GM12878 (cell line): Measurements from ENCODE around the gene SCD5. TPM values are rescaled to one million over a fixed set of nuclear protein-coding genes. Genes with fewer than 3 reads are reported as not detected.

Experiments used
- ATAC-seq: fragments of 200-7000 bp; cut with Tn5 transposase; 3 replicates; pipeline ENCODE4 v1.9.1; 2020; ENCODE audit warnings: mild to moderate bottlenecking, moderate library complexity
- BruUV-seq: library from RNA; stranded (reverse); fragments of 400-500 nt; replicated peaks from 2 replicates; lab custom pipeline; 2021; lab: Mats Ljungman, UMichigan
- CTCF ChIA-PET: fragments of 300-600 bp; sonication (Branson Sonifier 250); formaldehyde crosslinking; extraction: SDS; loops from one replicate; lab custom pipeline; 2021; ENCODE audit warnings: inconsistent platforms; lab: Yijun Ruan, JAX
- POLR2A ChIA-PET: fragments of 350-600 bp; formaldehyde crosslinking; extraction: SDS; loops from one replicate; lab custom pipeline; 2021; ENCODE audit warnings: inconsistent platforms; lab: Charles Lee
- RAD21 ChIA-PET: fragments of 300-600 bp; sonication (Branson Sonifier 250); formaldehyde crosslinking; loops from one replicate; lab custom pipeline; 2023; ENCODE audit warnings: antibody characterized with exemption; ENCODE audit not compliant: unreplicated experiment; lab: Charles Lee
- SMC1A ChIA-PET: fragments of 300-600 bp; sonication (Branson Sonifier 250); formaldehyde crosslinking; loops from one replicate; lab custom pipeline; 2023; ENCODE audit not compliant: unreplicated experiment, uncharacterized antibody; lab: Charles Lee
- DNase-seq: peaks from one replicate; pipeline ENCODE4 v3.0.0-alpha.2; 2011; ENCODE audit warnings: low read depth, low spot score
- FAIRE-seq: peaks from 3 replicates; lab custom pipeline; 2011; peaks lifted over from hg19 to GRCh38; lab: Jason Lieb, UNC
- H2AFZ ChIP-seq: 2 replicates; pipeline ENCODE4 v1.6.0; 2011; ENCODE audit warnings: low read depth, low read length, control low read depth; ENCODE audit not compliant: control insufficient read depth
- H3K27ac ChIP-seq: 2 replicates; pipeline ENCODE4 v1.5.1; 2011; ENCODE audit warnings: control low read depth; ENCODE audit not compliant: control insufficient read depth, insufficient read depth
- H3K27me3 ChIP-seq, 2 experiments: replicated peaks in 1 of 2; 2 replicates each; pipeline versions ENCODE4 v1.6.0 to v1.6.1; 2011; ENCODE audit warnings: low read length in 1 of 2; ENCODE audit not compliant: control insufficient read depth in 2 of 2, insufficient read depth in 2 of 2
- H3K36me3 ChIP-seq, 2 experiments: 2 replicates each; pipeline ENCODE4 v1.5.1; 2011; ENCODE audit warnings: low read length in 1 of 2; ENCODE audit not compliant: control insufficient read depth in 2 of 2, insufficient read depth in 2 of 2
- H3K4me1 ChIP-seq: 2 replicates; pipeline ENCODE4 v1.6.1; 2011; ENCODE audit warnings: mild to moderate bottlenecking, low read length, moderate library complexity, mixed read lengths; ENCODE audit not compliant: control insufficient read depth, insufficient read depth
- H3K4me2 ChIP-seq: 2 replicates; pipeline ENCODE4 v1.6.0; 2011; ENCODE audit warnings: control low read depth; ENCODE audit not compliant: control insufficient read depth, insufficient read depth
- H3K4me3 ChIP-seq: fragments of 200-600 bp; sonication (generic); 2 replicates; pipeline ENCODE4 v1.5.1; 2016
- H3K79me2 ChIP-seq: 2 replicates; pipeline ENCODE4 v1.6.0; 2011; ENCODE audit warnings: low read length; ENCODE audit not compliant: control insufficient read depth, insufficient read depth
- H3K9ac ChIP-seq: 2 replicates; pipeline ENCODE4 v1.8.0; 2011; ENCODE audit warnings: low read length, control low read depth, mixed read lengths; ENCODE audit not compliant: control insufficient read depth, insufficient read depth
- H3K9me3 ChIP-seq: replicated peaks from 3 replicates; pipeline ENCODE4 v1.5.1; 2011; ENCODE audit warnings: mild to moderate bottlenecking, low read length; ENCODE audit not compliant: control insufficient read depth, insufficient read depth
- H4K20me1 ChIP-seq: 2 replicates; pipeline ENCODE4 v1.6.0; 2011; ENCODE audit not compliant: control insufficient read depth, insufficient read depth
- ASH2L ChIP-seq: fragments of 300-600, 200-600 bp; sonication (generic); IDR thresholded peaks from 2 replicates; pipeline ENCODE4 v1.6.1; 2017; ENCODE audit warnings: low read depth, mild to moderate bottlenecking, borderline replicate concordance
- BACH1 ChIP-seq: fragments of 450-650 bp; IDR thresholded peaks from 2 replicates; pipeline ENCODE4 v1.6.1; 2017; ENCODE audit warnings: mild to moderate bottlenecking, borderline replicate concordance
- BCL11A ChIP-seq: IDR thresholded peaks from 2 replicates; pipeline ENCODE4 v1.6.1; 2011; ENCODE audit warnings: low read depth, low read length
- BRCA1 ChIP-seq: IDR thresholded peaks from 2 replicates; pipeline ENCODE4 v1.6.1; 2011; ENCODE audit warnings: low read depth, low read length, improper control_type of control experiment
- CHD1 ChIP-seq: IDR thresholded peaks from 2 replicates; pipeline ENCODE4 v1.6.1; 2012; ENCODE audit warnings: low read depth, low read length, improper control_type of control experiment
- CHD2 ChIP-seq: IDR thresholded peaks from 2 replicates; pipeline ENCODE4 v1.6.1; 2011; ENCODE audit warnings: low read depth, low read length, improper control_type of control experiment, borderline replicate concordance
- ELK1 ChIP-seq: IDR thresholded peaks from 2 replicates; pipeline ENCODE4 v1.6.1; 2012; ENCODE audit warnings: low read depth, low read length, improper control_type of control experiment
- MLLT1 ChIP-seq: fragments of 450-650 bp; IDR thresholded peaks from 2 replicates; pipeline ENCODE4 v1.6.1; 2016; ENCODE audit warnings: mild to moderate bottlenecking
- RAD51 ChIP-seq: fragments of 450-650 bp; IDR thresholded peaks from 2 replicates; pipeline ENCODE4 v1.6.1; 2016; ENCODE audit warnings: moderate library complexity, mild to moderate bottlenecking, inconsistent platforms
- RELA ChIP-seq: fragments of 450-650 bp; IDR thresholded peaks from 2 replicates; pipeline ENCODE4 v1.8.0; 2014; ENCODE audit warnings: borderline replicate concordance; ENCODE audit not compliant: partially characterized antibody
- SMAD1 ChIP-seq: fragments of 450-650 bp; IDR thresholded peaks from 2 replicates; pipeline ENCODE4 v1.6.1; 2018; ENCODE audit warnings: mild to moderate bottlenecking, low read depth; ENCODE audit not compliant: partially characterized antibody
- SP1 ChIP-seq: IDR thresholded peaks from one replicate; pipeline ENCODE4 v1.6.1; 2011; ENCODE audit warnings: low read depth, low read length
- SREBF1 ChIP-seq: IDR thresholded peaks from 2 replicates; pipeline ENCODE4 v1.6.1; 2012; ENCODE audit warnings: mild to moderate bottlenecking, low read length
- TARDBP ChIP-seq: IDR thresholded peaks from 2 replicates; pipeline ENCODE4 v1.6.1; 2016; ENCODE audit warnings: borderline replicate concordance
- YY1 ChIP-seq: IDR thresholded peaks from 2 replicates; pipeline ENCODE4 v1.6.1; 2011; ENCODE audit warnings: low read depth, mild to moderate bottlenecking, low read length
- WGBS: methylation state at CpG from one replicate; pipeline ENCODE4 v1.1.6; 2016; ENCODE audit warnings: low lambda C conversion rate; ENCODE audit not compliant: insufficient replicate concordance, insufficient coverage; ENCODE audit errors: missing lambda C conversion rate; 5-methylcytosine and 5-hydroxymethylcytosine counted together
- in situ Hi-C: fragments of 300-500 bp; cut with MboI; formaldehyde crosslinking; loops from 9 replicates; pipeline ENCODE4 v1.14.3; 2018; ENCODE audit warnings: mixed read lengths
- intact Hi-C: fragments of 100-400 bp; cut with micrococcal nuclease; formaldehyde crosslinking; loops from one replicate; pipeline ENCODE4 v1.14.2; 2022; ENCODE audit not compliant: unreplicated experiment
- polyA plus RNA-seq, 11 experiments: library from polyadenylated mRNA; depleted of rRNA in 4 of 11; unstranded in 6 of 11; stranded (reverse) in 5 of 11; fragments of >200 nt; fragmentation: Nextera tagmentation in 4 of 11; fragmentation: Illumina TruSeq in 1 of 11; extraction: Ambion mirVana in 4 of 11; extraction: Trizol in 1 of 11; gene quantifications; 1 replicate in 1 of 11; 2 replicates in 10 of 11; pipeline versions ENCODE4 v1.2.1 to v1.2.3, GENCODE V29; 2011 to 2016; ENCODE audit warnings: inconsistent platforms in 2 of 11, missing spikeins in 2 of 11, low read depth in 1 of 11
- total RNA-seq, 4 experiments: library from RNA; depleted of rRNA in 3 of 4; stranded (reverse); fragments of >200 nt in 3 of 4; fragmentation: Illumina TruSeq in 1 of 4; extraction: Trizol in 1 of 4; gene quantifications; 2 replicates each; pipeline versions ENCODE4 v1.2.1 to v1.2.3, GENCODE V29; 2013 to 2021

Gene SCD5
- total and polyA plus RNA-seq, 10 of the 15 experiments (the other 5 are each of a cell fraction or from before 2014, with no cell fraction given) = 2.4 to 15.0 (median 4.2) TPM

GRCh38 chr4:82650868-82651267, 147.7 kb downstream of the SCD5 start:
- no peak overlapping the region for H3K27ac ChIP-seq
- no peaks in the 10 kb centered on the region for H3K27me3 ChIP-seq
- in situ Hi-C loops = no loop called here
- no peak overlapping the region for H3K4me2 ChIP-seq
- ATAC-seq = no peak
- no peaks in the 10 kb centered on the region for H4K20me1 ChIP-seq
- no peaks in the 10 kb centered on the region for H3K36me3 ChIP-seq
- BruUV-seq = no TSS peak
- H3K4me3 ChIP-seq = no peak overlapping the region
- H3K79me2 ChIP-seq = no peaks in the 10 kb centered on the region
- no peak for FAIRE-seq
- ChIA-PET POLR2A (no interaction called here), SMC1A (no interaction called here), CTCF (no interaction called here), RAD21 (no interaction called here)
- H2AFZ ChIP-seq = no peak overlapping the region
- no peak overlapping the region for H3K9ac ChIP-seq
- no peaks in the 10 kb centered on the region for H3K4me1 ChIP-seq
- no peak for DNase-seq
- TF ChIP-seq YY1 = no peak
- TF ChIP-seq SREBF1 = no peak
- no peak for TF ChIP-seq BACH1
- TF ChIP-seq ELK1 = no peak
- TF ChIP-seq MLLT1 = no peak
- intact Hi-C loops = no loop called here
- H3K9me3 ChIP-seq = no peaks in the 10 kb centered on the region

- POLR2A ChIA-PET = interaction anchor here (0.5 kb wide), 1 partner anchor 121 kb away, joined by 5 read pairs; no protein-coding TSS in a partner anchor
- no peaks in the 10 kb centered on the region for H4K20me1 ChIP-seq
- no peaks in the 10 kb centered on the region for H3K4me1 ChIP-seq
- H2AFZ ChIP-seq = no peak overlapping the region
- no peaks in the 10 kb centered on the region for H3K9me3 ChIP-seq
- no TSS peak for BruUV-seq
- in situ Hi-C loops = no loop called here
- no peak for ATAC-seq
- no peaks in the 10 kb centered on the region for H3K79me2 ChIP-seq
- intact Hi-C loops = no loop called here
- FAIRE-seq = no peak
- no peaks in the 10 kb centered on the region for H3K36me3 ChIP-seq
- SMC1A ChIA-PET = no interaction called here
- CTCF ChIA-PET = no interaction called here
- whole genome bisulfite sequencing = 10% methylated on average over 3 of the region's 3 CpGs
- H3K4me3 ChIP-seq = no peak overlapping the region
- H3K9ac ChIP-seq = no peak overlapping the region
- no peaks in the 10 kb centered on the region for H3K27me3 ChIP-seq
- no peak overlapping the region for H3K27ac ChIP-seq
- no peak for DNase-seq
- RAD21 ChIA-PET = no interaction called here
- H3K4me2 ChIP-seq = no peak overlapping the region
- TF ChIP-seq BACH1 (no peak), RELA (no peak), SP1 (no peak), ASH2L (no peak), CHD2 (no peak), CHD1 (no peak), BCL11A (no peak), TARDBP (no peak), RAD51 (no peak), SMAD1 (no peak), BRCA1 (no peak)
Measured at GRCh38 chr4:82648356-82648755, 150.2 kb downstream of the SCD5 start.
